H1 (cell line): ENCODE results near the gene HRCT1. TPM values are rescaled to one million over a fixed set of nuclear protein-coding genes. Genes with fewer than 3 reads are reported as not detected.

ENCODE experiments used
- CTCF ChIA-PET: fragments of 300-600 bp; sonication (Branson Sonifier 250); formaldehyde crosslinking; loops from one replicate; lab custom pipeline; 2021; ENCODE audit not compliant: partially characterized antibody; lab: Charles Lee
- POLR2A ChIA-PET: fragments of 300-600 bp; sonication (Branson Sonifier 250); formaldehyde crosslinking; loops from one replicate; lab custom pipeline; 2021; ENCODE audit warnings: inconsistent platforms; ENCODE audit not compliant: partially characterized antibody; lab: Charles Lee
- DNase-seq, 2 experiments: peaks; one replicate each; pipeline versions ENCODE4 v3.0.0 to v3.0.0-alpha.2; 2010 to 2022; ENCODE audit warnings: low spot score in 2 of 2, low read depth in 1 of 2, mixed read lengths in 1 of 2
- FAIRE-seq: peaks from 2 replicates; lab custom pipeline; 2011; peaks lifted over from hg19 to GRCh38; lab: Jason Lieb, UNC
- H2AFZ ChIP-seq: 2 replicates; pipeline ENCODE4 v1.8.1; 2012; ENCODE audit warnings: low read length, inconsistent platforms
- H2AK5ac ChIP-seq: 2 replicates; pipeline ENCODE4 v1.6.1; 2013; ENCODE audit warnings: low read depth, low read length
- H2BK120ac ChIP-seq: replicated peaks from 2 replicates; pipeline ENCODE3; 2013; ENCODE audit warnings: low read depth, low read length, inconsistent platforms
- H2BK12ac ChIP-seq: 2 replicates; pipeline ENCODE4 v1.6.1; 2013; ENCODE audit warnings: low read depth, low read length
- H2BK15ac ChIP-seq: 2 replicates; pipeline ENCODE4 v1.6.1; 2013; ENCODE audit warnings: low read length
- H2BK20ac ChIP-seq: 2 replicates; pipeline ENCODE4 v1.6.1; 2013; ENCODE audit warnings: low read length
- H2BK5ac ChIP-seq: 2 replicates; pipeline ENCODE4 v1.6.1; 2013; ENCODE audit warnings: low read depth, low read length
- H3K14ac ChIP-seq: 2 replicates; pipeline ENCODE4 v1.6.1; 2013; ENCODE audit warnings: inconsistent platforms; ENCODE audit not compliant: insufficient read length
- H3K18ac ChIP-seq: 2 replicates; pipeline ENCODE4 v1.6.1; 2013; ENCODE audit warnings: low read length; ENCODE audit errors: extremely low read depth
- H3K23ac ChIP-seq: 2 replicates; pipeline ENCODE4 v1.6.1; 2013; ENCODE audit warnings: inconsistent platforms; ENCODE audit not compliant: insufficient read length
- H3K23me2 ChIP-seq: 2 replicates; pipeline ENCODE4 v1.6.1; 2013; ENCODE audit warnings: low read depth, low read length
- H3K27ac ChIP-seq: 2 replicates; pipeline ENCODE4 v1.6.1; 2011; ENCODE audit warnings: low read depth, low read length, inconsistent platforms
- H3K27me3 ChIP-seq, 4 experiments: replicated peaks in 1 of 4; 1 replicate in 1 of 4; 2 replicates in 3 of 4; pipeline versions ENCODE4 v1.6.1 to v1.8.1; 2011 to 2013; ENCODE audit warnings: low read length in 3 of 4, mild to moderate bottlenecking in 3 of 4, inconsistent platforms in 2 of 4, mixed read lengths in 2 of 4, moderate library complexity in 1 of 4; ENCODE audit not compliant: control insufficient read depth in 3 of 4, insufficient read depth in 3 of 4; ENCODE audit errors: extremely low read depth in 1 of 4
- H3K36me3 ChIP-seq, 4 experiments: 2 replicates each; pipeline versions ENCODE4 v1.6.1 to v1.8.1; 2011 to 2013; ENCODE audit warnings: mild to moderate bottlenecking in 4 of 4, low read length in 3 of 4, moderate library complexity in 2 of 4, control low read depth in 1 of 4, inconsistent platforms in 1 of 4; ENCODE audit not compliant: insufficient read depth in 4 of 4, control insufficient read depth in 2 of 4
- H3K4ac ChIP-seq: replicated peaks from 2 replicates; pipeline ENCODE3; 2013; ENCODE audit warnings: low read length, low read depth, mixed read lengths, inconsistent platforms; ENCODE audit not compliant: insufficient read length
- H3K4me1 ChIP-seq, 4 experiments: replicated peaks in 1 of 4; 1 replicate in 1 of 4; 2 replicates in 3 of 4; pipeline versions ENCODE4 v1.6.1 to v1.8.1; 2011 to 2013; ENCODE audit warnings: low read length in 3 of 4, inconsistent platforms in 2 of 4, mixed read lengths in 1 of 4; ENCODE audit not compliant: insufficient read depth in 4 of 4, control insufficient read depth in 3 of 4
- H3K4me2 ChIP-seq, 2 experiments: 2 replicates each; pipeline versions ENCODE4 v1.6.1 to v1.8.1; 2011 to 2013; ENCODE audit warnings: low read depth in 2 of 2, low read length in 2 of 2, control low read depth in 1 of 2, inconsistent platforms in 1 of 2, mild to moderate bottlenecking in 1 of 2; ENCODE audit not compliant: insufficient read depth in 1 of 2
- H3K4me3 ChIP-seq, 4 experiments: fragments of 200-600, 300-600 bp in 1 of 4; sonication (generic), shearing (Covaris generic), sonication (Bioruptor Twin) in 1 of 4; 2 replicates each; pipeline versions ENCODE4 v1.5.1 to v1.8.1; 2011 to 2016; ENCODE audit warnings: low read length in 4 of 4, low read depth in 3 of 4, control low read depth in 2 of 4, inconsistent platforms in 2 of 4, mild to moderate bottlenecking in 2 of 4, mixed read lengths in 1 of 4, moderate library complexity in 1 of 4; ENCODE audit not compliant: insufficient read depth in 2 of 4; ENCODE audit errors: extremely low read depth in 1 of 4
- H3K56ac ChIP-seq: replicated peaks from 2 replicates; pipeline ENCODE3; 2013; ENCODE audit warnings: low read depth, mild to moderate bottlenecking, mixed read lengths, low read length, inconsistent platforms; ENCODE audit not compliant: insufficient read length
- H3K79me1 ChIP-seq: 2 replicates; pipeline ENCODE4 v1.6.1; 2013; ENCODE audit warnings: low read depth, low read length, control low read depth
- H3K79me2 ChIP-seq, 2 experiments: 2 replicates each; pipeline versions ENCODE4 v1.6.1 to v1.8.1; 2012 to 2013; ENCODE audit warnings: low read length in 2 of 2, mild to moderate bottlenecking in 2 of 2, inconsistent platforms in 1 of 2; ENCODE audit not compliant: insufficient read depth in 2 of 2, control insufficient read depth in 1 of 2
- H3K9ac ChIP-seq, 4 experiments: replicated peaks in 1 of 4; 1 replicate in 1 of 4; 2 replicates in 3 of 4; pipeline versions ENCODE4 v1.6.1 to v1.8.1; 2011 to 2013; ENCODE audit warnings: low read depth in 3 of 4, low read length in 3 of 4, control low read depth in 2 of 4, mild to moderate bottlenecking in 2 of 4, moderate library complexity in 2 of 4, inconsistent platforms in 1 of 4; ENCODE audit errors: extremely low read depth in 1 of 4
- H3K9me3 ChIP-seq, 2 experiments: 2 replicates each; pipeline versions ENCODE4 v1.6.1 to v1.8.1; 2012 to 2013; ENCODE audit warnings: mild to moderate bottlenecking in 2 of 2, moderate library complexity in 2 of 2, control low read depth in 1 of 2, inconsistent platforms in 1 of 2, low read depth in 1 of 2, low read length in 1 of 2, mixed read lengths in 1 of 2; ENCODE audit not compliant: insufficient read depth in 2 of 2
- H4K20me1 ChIP-seq, 2 experiments: replicated peaks in 1 of 2; 2 replicates each; pipeline versions ENCODE3 to v1.8.1; 2011 to 2013; ENCODE audit warnings: inconsistent platforms in 2 of 2, low read length in 2 of 2, mild to moderate bottlenecking in 1 of 2; ENCODE audit not compliant: insufficient read depth in 2 of 2, control insufficient read depth in 1 of 2
- H4K5ac ChIP-seq: 2 replicates; pipeline ENCODE4 v1.6.1; 2013; ENCODE audit warnings: low read length, low read depth, mixed read lengths, inconsistent platforms; ENCODE audit not compliant: insufficient read length
- H4K8ac ChIP-seq: 2 replicates; pipeline ENCODE4 v1.8.0; 2013; ENCODE audit warnings: mild to moderate bottlenecking, moderate library complexity, low read length, inconsistent platforms; ENCODE audit not compliant: insufficient read depth; ENCODE audit errors: extremely low read depth
- H4K91ac ChIP-seq: replicated peaks from 2 replicates; pipeline ENCODE3; 2013; ENCODE audit warnings: low read length, mixed read lengths, inconsistent platforms; ENCODE audit not compliant: insufficient read length
- CTCF ChIP-seq, 3 experiments: IDR thresholded peaks; 1 replicate in 2 of 3; 2 replicates in 1 of 3; pipeline versions ENCODE4 v1.5.1 to v1.6.1; 2011; ENCODE audit warnings: low read length in 3 of 3, mild to moderate bottlenecking in 3 of 3, inconsistent platforms in 2 of 3, low read depth in 1 of 3, moderate library complexity in 1 of 3; ENCODE audit not compliant: insufficient read depth in 1 of 3; ENCODE audit errors: control extremely low read depth in 1 of 3
- NRF1 ChIP-seq: IDR thresholded peaks from 2 replicates; pipeline ENCODE4 v1.6.1; 2011; ENCODE audit warnings: mild to moderate bottlenecking, low read depth, low read length, improper control_type of control experiment
- RAD21 ChIP-seq, 2 experiments: IDR thresholded peaks in 1 of 2; conservative IDR thresholded peaks in 1 of 2; 2 replicates each; pipeline ENCODE4 v1.6.1; 2011; ENCODE audit warnings: low read depth in 2 of 2, low read length in 2 of 2, improper control_type of control experiment in 1 of 2, inconsistent platforms in 1 of 2, mild to moderate bottlenecking in 1 of 2, moderate library complexity in 1 of 2
- RFX5 ChIP-seq: IDR thresholded peaks from 2 replicates; pipeline ENCODE4 v1.6.1; 2011; ENCODE audit warnings: low read depth, low read length, improper control_type of control experiment, borderline replicate concordance
- SAP30 ChIP-seq: fragments of 300-600 bp; sonication (generic); IDR thresholded peaks from 2 replicates; pipeline ENCODE4 v1.7.1; 2012; ENCODE audit warnings: low read length, moderate library complexity, mild to moderate bottlenecking, inconsistent platforms; ENCODE audit not compliant: insufficient read depth, insufficient replicate concordance
- WGBS, 2 experiments: shearing (Covaris generic) in 1 of 2; methylation state at CpG; one replicate each; pipeline versions ENCODE4 v1.1.6 to v1.1.7; 2013 to 2015; ENCODE audit warnings: low lambda C conversion rate in 2 of 2, mixed read lengths in 2 of 2, inconsistent platforms in 1 of 2, low coverage in 1 of 2, missing lambda C conversion rate in 1 of 2; ENCODE audit not compliant: insufficient replicate concordance in 2 of 2, insufficient coverage in 1 of 2, insufficient read length in 1 of 2; ENCODE audit errors: extremely low coverage in 1 of 2, missing lambda C conversion rate in 1 of 2; 5-methylcytosine and 5-hydroxymethylcytosine counted together
- polyA plus RNA-seq, 7 experiments: library from polyadenylated mRNA; depleted of rRNA in 3 of 7; stranded (reverse) in 5 of 7; unstranded in 2 of 7; fragments of >200 nt in 5 of 7; fragments of 200-250 nt in 2 of 7; gene quantifications; 1 replicate in 5 of 7; 2 replicates in 1 of 7; 4 replicates in 1 of 7; pipeline versions ENCODE4 v1.2.1 to v1.2.3, GENCODE V29; 2011 to 2013; ENCODE audit warnings: missing spikeins in 2 of 7, mixed read lengths in 2 of 7
- total RNA-seq: library from RNA; stranded (reverse); fragmentation: NEBNext Ultra II Directional; extraction: Animal tissue kit (Norgen Biotek cat#: 25700); gene quantifications from 2 replicates; pipeline ENCODE4 v1.2.1, GENCODE V29; 2021

Gene HRCT1
- total and polyA plus RNA-seq, 2 of the 8 experiments (the other 6 are each of a cell fraction or from before 2014, with no cell fraction given) = not detected

- Histone ChIP-seq H3K56ac (no peak overlapping the region), H3K36me3 (no peaks in the 10 kb centered on the region), H3K23me2 (no peaks in the 10 kb centered on the region), H3K14ac (no peak overlapping the region), H3K4me3 (no peak overlapping the region), H4K91ac (no peak overlapping the region), H2AK5ac (no peak overlapping the region), H3K79me1 (no peaks in the 10 kb centered on the region), H3K27ac (no peak overlapping the region), H2BK15ac (no peak overlapping the region; the same call in 1 of the 2 replicates), H3K79me2 (no peaks in the 10 kb centered on the region), H3K9ac (no peak overlapping the region), H2BK120ac (no peak overlapping the region), H2AFZ (no peak overlapping the region), H4K20me1 (no peaks in the 10 kb centered on the region), H2BK12ac (no peak overlapping the region), H3K4ac (no peak overlapping the region), H3K23ac (no peak overlapping the region), H4K5ac (no peak overlapping the region), H3K9me3 (no peaks in the 10 kb centered on the region), H3K27me3 (peaks cover 0 to 2% (median 0%) of the 10 kb centered on the region in 4 experiments; a peak in 1 of 7 replicates), H3K18ac (no peak overlapping the region), H3K4me1 (no peaks in the 10 kb centered on the region), H2BK20ac (no peak overlapping the region), H4K8ac (no peak overlapping the region), H3K4me2 (no peak overlapping the region), H2BK5ac (no peak overlapping the region)
- ChIA-PET CTCF (interaction anchor here (0.5 to 7.3 kb wide), 31 partner anchors 8 to 809 kb away, joined by 3 to 102 read pairs (median 4); partner anchors contain the start of gene CCIN), POLR2A (no interaction called here)
- TF ChIP-seq NRF1 = no peak
- peak in 2 of 3 experiments; percentile 87 to 88; a peak in 3 of 4 replicates for TF ChIP-seq CTCF (IDR thresholded peaks at IDR 0.05; ENCODE audit: control extremely low read depth in 1 of 3, insufficient read depth in 1 of 3, low read depth in 1 of 3, low read length in 3 of 3)
- no peak for TF ChIP-seq SAP30
- peak; percentile 86 to 88 for TF ChIP-seq RAD21 (IDR thresholded peaks at IDR 0.05 in 1 of 2, conservative IDR thresholded peaks at IDR 0.05 in 1 of 2; ENCODE audit: low read depth in 2 of 2, low read length in 2 of 2)
- TF ChIP-seq RFX5 = no peak
- FAIRE-seq (peak; percentile 90), DNase-seq (peak in 1 of 2 experiments; percentile 50)
- WGBS, 2 experiments = 19% methylated on average over 6 of the region's 6 CpGs; no CpG with 5 or more reads in 1 of the 2 experiments
Measured at GRCh38 chr9:35954942-35955546, 49.0 kb downstream of the HRCT1 start.
